Right atrium auricular region (tissue), 2 donors: Measurements from ENCODE around the gene NFIX. TPM values are rescaled to one million over a fixed set of nuclear protein-coding genes. Genes with fewer than 3 reads are reported as not detected.

Experiments
- DNase-seq: peaks from one replicate; pipeline ENCODE4 v3.0.0-alpha.2; 2019; ENCODE audit warnings: low spot score
- H3K27ac ChIP-seq, 2 donors: fragments of 200-600 bp; sonication (generic); 1 replicate in 1 of 2; 2 replicates in 1 of 2; pipeline ENCODE4 v1.5.1; 2016 to 2019
- H3K27me3 ChIP-seq, 2 donors: fragments of 200-600 bp; sonication (generic); one replicate each; pipeline versions ENCODE4 v1.5.1 to v1.6.0; 2017 to 2019
- H3K36me3 ChIP-seq: fragments of 200-600 bp; sonication (generic); one replicate; pipeline ENCODE4 v1.5.1; 2016
- H3K4me1 ChIP-seq, 2 donors: fragments of 200-600 bp; sonication (generic); one replicate each; pipeline versions ENCODE4 v1.5.1 to v1.6.0; 2017 to 2019
- H3K4me3 ChIP-seq, 2 donors: fragments of 200-600 bp; sonication (generic); 1 replicate in 1 of 2; 2 replicates in 1 of 2; pipeline ENCODE4 v1.5.1; 2017 to 2019; ENCODE audit warnings: mild to moderate bottlenecking in 1 of 2, moderate library complexity in 1 of 2
- H3K9me3 ChIP-seq, 2 donors: fragments of 200-600 bp; sonication (generic); one replicate each; pipeline ENCODE4 v1.5.1; 2019
- total RNA-seq, 2 donors: library from RNA; depleted of rRNA; stranded (reverse); fragments of >200 nt; gene quantifications; one replicate each; pipeline ENCODE4 v1.1.0, GENCODE V29; 2016
- TF ChIP-seq, protein P1 (sequence below), 2 donors: fragments of 200-600 bp; sonication (generic); IDR thresholded peaks; one replicate each; pipeline ENCODE4 v1.5.1; 2019; ENCODE audit warnings: antibody characterized with exemption in 2 of 2

NFIX gene
- total RNA-seq, 2 donors from 2014 or later, result 56.5 to 69.8 TPM

DNA sequence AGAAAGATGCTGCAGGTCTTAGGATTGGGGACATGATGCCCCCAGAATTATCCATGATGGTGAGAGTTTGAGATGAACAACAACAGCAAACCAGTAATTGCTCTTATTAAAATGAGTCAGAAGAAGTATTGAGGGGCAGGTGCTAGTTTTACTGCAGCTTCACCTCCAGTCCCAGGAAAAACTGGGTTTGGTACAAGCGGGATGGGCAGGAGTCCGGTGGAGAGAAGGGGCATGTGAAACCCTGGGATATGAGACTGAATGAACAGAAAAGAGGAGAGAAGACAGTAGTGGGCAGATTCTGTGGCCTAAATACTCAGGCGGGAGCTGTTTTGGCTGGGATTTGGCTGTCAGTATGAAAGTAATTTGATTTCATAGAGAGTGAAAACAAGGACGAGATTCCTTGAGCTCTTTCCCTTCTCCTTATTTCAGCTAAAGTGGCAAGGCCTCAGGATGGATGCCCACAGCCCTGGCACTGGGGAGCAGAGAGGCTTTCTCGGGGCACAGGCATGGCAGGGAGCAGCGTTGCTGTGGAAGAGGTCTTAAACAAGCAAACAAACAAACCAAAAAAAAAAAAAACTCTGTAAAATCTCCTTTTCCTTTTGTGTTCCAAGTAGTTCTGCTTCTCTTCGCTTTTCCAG, 30.7 kb downstream of the NFIX start:
- TF ChIP-seq, protein P1, sequence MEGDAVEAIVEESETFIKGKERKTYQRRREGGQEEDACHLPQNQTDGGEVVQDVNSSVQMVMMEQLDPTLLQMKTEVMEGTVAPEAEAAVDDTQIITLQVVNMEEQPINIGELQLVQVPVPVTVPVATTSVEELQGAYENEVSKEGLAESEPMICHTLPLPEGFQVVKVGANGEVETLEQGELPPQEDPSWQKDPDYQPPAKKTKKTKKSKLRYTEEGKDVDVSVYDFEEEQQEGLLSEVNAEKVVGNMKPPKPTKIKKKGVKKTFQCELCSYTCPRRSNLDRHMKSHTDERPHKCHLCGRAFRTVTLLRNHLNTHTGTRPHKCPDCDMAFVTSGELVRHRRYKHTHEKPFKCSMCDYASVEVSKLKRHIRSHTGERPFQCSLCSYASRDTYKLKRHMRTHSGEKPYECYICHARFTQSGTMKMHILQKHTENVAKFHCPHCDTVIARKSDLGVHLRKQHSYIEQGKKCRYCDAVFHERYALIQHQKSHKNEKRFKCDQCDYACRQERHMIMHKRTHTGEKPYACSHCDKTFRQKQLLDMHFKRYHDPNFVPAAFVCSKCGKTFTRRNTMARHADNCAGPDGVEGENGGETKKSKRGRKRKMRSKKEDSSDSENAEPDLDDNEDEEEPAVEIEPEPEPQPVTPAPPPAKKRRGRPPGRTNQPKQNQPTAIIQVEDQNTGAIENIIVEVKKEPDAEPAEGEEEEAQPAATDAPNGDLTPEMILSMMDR (IDR thresholded peaks at IDR 0.05), result no peak
- H3K27ac ChIP-seq, result peak overlapping the region; percentile 93 to 98
- DNase-seq, result no peak
- H3K36me3 ChIP-seq, result no peaks in the 10 kb centered on the region
- no peaks in the 10 kb centered on the region for H3K27me3 ChIP-seq
- no peaks in the 10 kb centered on the region for H3K9me3 ChIP-seq
- H3K4me1 ChIP-seq, result peaks cover 0 to 88% of the 10 kb centered on the region in 2 donors
- H3K4me3 ChIP-seq, result peak overlapping the region; percentile 7 to 50

DNA sequence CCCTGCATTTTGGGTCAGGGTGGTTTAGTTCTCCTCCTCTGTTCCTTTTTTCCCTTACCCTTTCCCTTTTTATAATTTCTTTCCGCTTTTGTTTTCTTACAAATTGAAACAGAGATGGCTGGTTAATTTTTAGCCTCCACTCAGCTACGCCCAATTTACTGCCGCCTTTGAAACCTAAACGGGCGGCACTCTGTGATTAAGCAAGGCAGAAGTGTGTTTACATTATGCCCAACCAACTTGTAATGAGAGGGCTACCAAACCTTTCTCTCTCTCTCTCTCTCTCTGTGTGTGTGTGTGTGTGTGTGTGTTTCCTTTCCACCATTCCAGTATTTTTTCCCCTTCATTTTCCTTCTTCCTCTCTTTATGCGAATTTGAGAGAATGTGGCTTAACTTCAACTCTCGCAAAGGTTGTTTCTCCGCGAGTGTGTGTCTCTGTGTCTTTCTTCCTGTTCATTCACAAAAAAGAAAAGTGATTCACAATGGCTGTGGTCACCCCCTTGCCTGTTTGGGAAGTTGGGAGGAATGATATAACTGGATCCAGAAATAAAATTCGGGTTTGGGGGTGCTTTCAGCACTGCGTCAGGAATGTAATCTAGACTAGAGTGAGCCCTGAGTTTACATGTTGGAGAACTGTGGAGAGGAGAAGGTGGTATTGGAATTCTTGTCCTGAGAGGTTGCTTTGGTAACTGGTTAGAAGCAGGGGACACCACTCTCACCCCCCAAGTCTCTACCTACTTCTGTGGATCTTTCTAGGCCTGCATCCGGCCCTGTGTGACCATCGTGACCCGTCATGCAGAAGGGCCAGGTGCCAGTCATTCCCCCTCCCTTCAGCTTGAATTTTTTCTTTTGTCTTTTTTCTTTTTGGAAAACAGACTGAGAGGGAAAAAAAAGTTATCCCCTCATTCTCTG, 31.4 kb downstream of the NFIX start:
- H3K9me3 ChIP-seq, result no peaks in the 10 kb centered on the region
- no peaks in the 10 kb centered on the region for H3K36me3 ChIP-seq
- peaks cover 0 to 90% of the 10 kb centered on the region in 2 donors for H3K4me1 ChIP-seq
- TF ChIP-seq, protein P1 (IDR thresholded peaks at IDR 0.05), result no peak
- H3K27me3 ChIP-seq, result no peaks in the 10 kb centered on the region
- DNase-seq, result no peak
- peak overlapping the region; percentile 7 to 50 for H3K4me3 ChIP-seq
- H3K27ac ChIP-seq, result peak overlapping the region; percentile 93 to 98

DNA sequence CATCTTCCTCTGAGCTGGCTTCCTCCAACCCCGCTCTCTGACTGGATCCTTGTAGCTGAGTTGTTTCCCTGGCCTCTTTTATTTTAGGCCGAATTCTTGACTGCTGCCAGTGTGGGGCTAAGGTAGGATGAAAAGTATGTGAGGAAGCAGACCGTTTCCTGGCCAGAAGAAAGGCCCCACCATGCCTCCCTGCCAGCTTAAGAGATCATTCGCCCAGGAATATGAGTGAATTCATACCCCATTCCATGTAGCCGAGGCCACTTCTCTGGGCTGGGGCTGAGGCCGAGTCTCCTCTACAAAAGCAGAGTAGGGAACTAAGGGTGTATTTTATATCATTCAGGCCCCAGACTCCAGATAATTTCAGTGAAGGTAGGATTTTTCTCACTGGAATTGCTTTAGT, 32.3 kb downstream of the NFIX start:
- Histone ChIP-seq H3K4me1 (peaks cover 0 to 90% of the 10 kb centered on the region in 2 donors), H3K9me3 (no peaks in the 10 kb centered on the region), H3K27me3 (no peaks in the 10 kb centered on the region), H3K36me3 (no peaks in the 10 kb centered on the region), H3K4me3 (peak overlapping the region in 1 of 2 donors; percentile 5), H3K27ac (peak overlapping the region; percentile 93 to 98)
- TF ChIP-seq, protein P1 (IDR thresholded peaks at IDR 0.05), result no peak
- no peak for DNase-seq

DNA sequence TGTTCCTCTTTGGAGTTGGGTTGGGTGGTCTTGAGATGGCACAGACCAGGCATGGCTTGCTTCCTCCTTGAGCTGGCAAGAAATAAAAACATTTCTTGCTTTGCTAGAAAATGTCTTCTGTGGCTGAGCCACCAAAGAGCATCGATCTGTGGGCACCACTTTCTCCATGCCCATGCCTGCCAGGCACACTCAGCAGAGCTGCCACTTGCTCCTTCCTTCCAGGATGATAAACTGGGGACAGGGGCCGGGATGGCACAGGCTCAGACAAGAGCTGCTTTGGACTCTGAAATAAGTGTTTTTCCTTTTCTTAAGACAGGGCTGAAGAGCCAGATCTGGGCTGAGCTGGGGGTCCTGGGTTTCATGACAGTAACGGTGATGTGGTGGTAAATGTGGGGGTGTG, 32.8 kb downstream of the NFIX start:
- TF ChIP-seq, protein P1 (IDR thresholded peaks at IDR 0.05), result no peak
- H3K4me3 ChIP-seq, result no peak overlapping the region
- H3K27ac ChIP-seq, result peak overlapping the region; percentile 93 to 98
- H3K4me1 ChIP-seq, result peaks cover 0 to 92% of the 10 kb centered on the region in 2 donors
- no peak for DNase-seq
- H3K27me3 ChIP-seq, result no peaks in the 10 kb centered on the region
- no peaks in the 10 kb centered on the region for H3K9me3 ChIP-seq
- no peaks in the 10 kb centered on the region for H3K36me3 ChIP-seq

DNA sequence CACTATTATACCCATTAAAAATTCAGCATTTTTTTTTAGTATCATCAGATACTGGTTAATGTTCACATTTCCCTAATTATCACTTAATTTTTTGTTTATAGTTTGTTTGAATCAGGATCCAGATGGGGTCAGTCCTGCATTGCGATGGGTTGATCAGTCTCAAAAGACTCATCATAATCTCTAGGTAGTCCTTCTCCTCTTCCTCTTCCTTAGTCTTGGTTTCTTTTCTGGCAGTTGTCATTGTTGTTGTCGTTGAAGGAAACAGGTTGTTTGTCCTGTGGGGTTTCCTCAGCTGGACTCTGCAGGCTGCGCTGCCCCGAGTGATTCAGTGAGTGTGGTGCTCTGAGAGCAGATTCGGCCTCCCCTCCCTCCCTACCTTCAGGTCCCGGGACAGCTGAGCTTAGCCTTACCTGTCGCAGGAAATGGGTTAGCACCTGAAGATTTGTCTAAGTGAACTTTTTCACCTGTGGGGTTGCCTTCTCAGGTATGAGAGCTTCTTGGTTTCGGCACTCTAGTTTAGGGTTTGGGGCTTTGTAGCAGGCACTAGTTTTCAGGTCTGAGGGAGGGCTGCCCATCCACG, 34.1 kb downstream of the NFIX start:
- Histone ChIP-seq H3K27ac (peak overlapping the region; percentile 43 to 93), H3K9me3 (no peaks in the 10 kb centered on the region), H3K4me1 (peaks cover 3 to 94% of the 10 kb centered on the region in 2 donors), H3K4me3 (no peak overlapping the region), H3K27me3 (no peaks in the 10 kb centered on the region), H3K36me3 (no peaks in the 10 kb centered on the region)
- DNase-seq, result no peak
- TF ChIP-seq, protein P1 (IDR thresholded peaks at IDR 0.05), result no peak
